H1 (cell line): ENCODE results near the gene GJB4. TPM values are rescaled to one million over a fixed set of nuclear protein-coding genes. Genes with fewer than 3 reads are reported as not detected.

Source experiments
- CTCF ChIA-PET: fragments of 300-600 bp; sonication (Branson Sonifier 250); formaldehyde crosslinking; loops from one replicate; lab custom pipeline; 2021; ENCODE audit not compliant: partially characterized antibody; lab: Charles Lee
- POLR2A ChIA-PET: fragments of 300-600 bp; sonication (Branson Sonifier 250); formaldehyde crosslinking; loops from one replicate; lab custom pipeline; 2021; ENCODE audit warnings: inconsistent platforms; ENCODE audit not compliant: partially characterized antibody; lab: Charles Lee
- DNase-seq, 2 experiments: peaks; one replicate each; pipeline versions ENCODE4 v3.0.0 to v3.0.0-alpha.2; 2010 to 2022; ENCODE audit warnings: low spot score in 2 of 2, low read depth in 1 of 2, mixed read lengths in 1 of 2
- FAIRE-seq: peaks from 2 replicates; lab custom pipeline; 2011; peaks lifted over from hg19 to GRCh38; lab: Jason Lieb, UNC
- H2AFZ ChIP-seq: 2 replicates; pipeline ENCODE4 v1.8.1; 2012; ENCODE audit warnings: low read length, inconsistent platforms
- H2AK5ac ChIP-seq: 2 replicates; pipeline ENCODE4 v1.6.1; 2013; ENCODE audit warnings: low read depth, low read length
- H2BK120ac ChIP-seq: replicated peaks from 2 replicates; pipeline ENCODE3; 2013; ENCODE audit warnings: low read depth, low read length, inconsistent platforms
- H2BK12ac ChIP-seq: 2 replicates; pipeline ENCODE4 v1.6.1; 2013; ENCODE audit warnings: low read depth, low read length
- H2BK15ac ChIP-seq: 2 replicates; pipeline ENCODE4 v1.6.1; 2013; ENCODE audit warnings: low read length
- H2BK20ac ChIP-seq: 2 replicates; pipeline ENCODE4 v1.6.1; 2013; ENCODE audit warnings: low read length
- H2BK5ac ChIP-seq: 2 replicates; pipeline ENCODE4 v1.6.1; 2013; ENCODE audit warnings: low read depth, low read length
- H3K14ac ChIP-seq: 2 replicates; pipeline ENCODE4 v1.6.1; 2013; ENCODE audit warnings: inconsistent platforms; ENCODE audit not compliant: insufficient read length
- H3K18ac ChIP-seq: 2 replicates; pipeline ENCODE4 v1.6.1; 2013; ENCODE audit warnings: low read length; ENCODE audit errors: extremely low read depth
- H3K23ac ChIP-seq: 2 replicates; pipeline ENCODE4 v1.6.1; 2013; ENCODE audit warnings: inconsistent platforms; ENCODE audit not compliant: insufficient read length
- H3K23me2 ChIP-seq: 2 replicates; pipeline ENCODE4 v1.6.1; 2013; ENCODE audit warnings: low read depth, low read length
- H3K27ac ChIP-seq: 2 replicates; pipeline ENCODE4 v1.6.1; 2011; ENCODE audit warnings: low read depth, low read length, inconsistent platforms
- H3K27me3 ChIP-seq, 4 experiments: replicated peaks in 1 of 4; 1 replicate in 1 of 4; 2 replicates in 3 of 4; pipeline versions ENCODE4 v1.6.1 to v1.8.1; 2011 to 2013; ENCODE audit warnings: low read length in 3 of 4, mild to moderate bottlenecking in 3 of 4, inconsistent platforms in 2 of 4, mixed read lengths in 2 of 4, moderate library complexity in 1 of 4; ENCODE audit not compliant: control insufficient read depth in 3 of 4, insufficient read depth in 3 of 4; ENCODE audit errors: extremely low read depth in 1 of 4
- H3K36me3 ChIP-seq, 4 experiments: 2 replicates each; pipeline versions ENCODE4 v1.6.1 to v1.8.1; 2011 to 2013; ENCODE audit warnings: mild to moderate bottlenecking in 4 of 4, low read length in 3 of 4, moderate library complexity in 2 of 4, control low read depth in 1 of 4, inconsistent platforms in 1 of 4; ENCODE audit not compliant: insufficient read depth in 4 of 4, control insufficient read depth in 2 of 4
- H3K4ac ChIP-seq: replicated peaks from 2 replicates; pipeline ENCODE3; 2013; ENCODE audit warnings: low read length, low read depth, mixed read lengths, inconsistent platforms; ENCODE audit not compliant: insufficient read length
- H3K4me1 ChIP-seq, 4 experiments: replicated peaks in 1 of 4; 1 replicate in 1 of 4; 2 replicates in 3 of 4; pipeline versions ENCODE4 v1.6.1 to v1.8.1; 2011 to 2013; ENCODE audit warnings: low read length in 3 of 4, inconsistent platforms in 2 of 4, mixed read lengths in 1 of 4; ENCODE audit not compliant: insufficient read depth in 4 of 4, control insufficient read depth in 3 of 4
- H3K4me2 ChIP-seq, 2 experiments: 2 replicates each; pipeline versions ENCODE4 v1.6.1 to v1.8.1; 2011 to 2013; ENCODE audit warnings: low read depth in 2 of 2, low read length in 2 of 2, control low read depth in 1 of 2, inconsistent platforms in 1 of 2, mild to moderate bottlenecking in 1 of 2; ENCODE audit not compliant: insufficient read depth in 1 of 2
- H3K4me3 ChIP-seq, 4 experiments: fragments of 200-600, 300-600 bp in 1 of 4; sonication (generic), shearing (Covaris generic), sonication (Bioruptor Twin) in 1 of 4; 2 replicates each; pipeline versions ENCODE4 v1.5.1 to v1.8.1; 2011 to 2016; ENCODE audit warnings: low read length in 4 of 4, low read depth in 3 of 4, control low read depth in 2 of 4, inconsistent platforms in 2 of 4, mild to moderate bottlenecking in 2 of 4, mixed read lengths in 1 of 4, moderate library complexity in 1 of 4; ENCODE audit not compliant: insufficient read depth in 2 of 4; ENCODE audit errors: extremely low read depth in 1 of 4
- H3K56ac ChIP-seq: replicated peaks from 2 replicates; pipeline ENCODE3; 2013; ENCODE audit warnings: low read depth, mild to moderate bottlenecking, mixed read lengths, low read length, inconsistent platforms; ENCODE audit not compliant: insufficient read length
- H3K79me1 ChIP-seq: 2 replicates; pipeline ENCODE4 v1.6.1; 2013; ENCODE audit warnings: low read depth, low read length, control low read depth
- H3K79me2 ChIP-seq, 2 experiments: 2 replicates each; pipeline versions ENCODE4 v1.6.1 to v1.8.1; 2012 to 2013; ENCODE audit warnings: low read length in 2 of 2, mild to moderate bottlenecking in 2 of 2, inconsistent platforms in 1 of 2; ENCODE audit not compliant: insufficient read depth in 2 of 2, control insufficient read depth in 1 of 2
- H3K9ac ChIP-seq, 4 experiments: replicated peaks in 1 of 4; 1 replicate in 1 of 4; 2 replicates in 3 of 4; pipeline versions ENCODE4 v1.6.1 to v1.8.1; 2011 to 2013; ENCODE audit warnings: low read depth in 3 of 4, low read length in 3 of 4, control low read depth in 2 of 4, mild to moderate bottlenecking in 2 of 4, moderate library complexity in 2 of 4, inconsistent platforms in 1 of 4; ENCODE audit errors: extremely low read depth in 1 of 4
- H3K9me3 ChIP-seq, 2 experiments: 2 replicates each; pipeline versions ENCODE4 v1.6.1 to v1.8.1; 2012 to 2013; ENCODE audit warnings: mild to moderate bottlenecking in 2 of 2, moderate library complexity in 2 of 2, control low read depth in 1 of 2, inconsistent platforms in 1 of 2, low read depth in 1 of 2, low read length in 1 of 2, mixed read lengths in 1 of 2; ENCODE audit not compliant: insufficient read depth in 2 of 2
- H4K20me1 ChIP-seq, 2 experiments: replicated peaks in 1 of 2; 2 replicates each; pipeline versions ENCODE3 to v1.8.1; 2011 to 2013; ENCODE audit warnings: inconsistent platforms in 2 of 2, low read length in 2 of 2, mild to moderate bottlenecking in 1 of 2; ENCODE audit not compliant: insufficient read depth in 2 of 2, control insufficient read depth in 1 of 2
- H4K5ac ChIP-seq: 2 replicates; pipeline ENCODE4 v1.6.1; 2013; ENCODE audit warnings: low read length, low read depth, mixed read lengths, inconsistent platforms; ENCODE audit not compliant: insufficient read length
- H4K8ac ChIP-seq: 2 replicates; pipeline ENCODE4 v1.8.0; 2013; ENCODE audit warnings: mild to moderate bottlenecking, moderate library complexity, low read length, inconsistent platforms; ENCODE audit not compliant: insufficient read depth; ENCODE audit errors: extremely low read depth
- H4K91ac ChIP-seq: replicated peaks from 2 replicates; pipeline ENCODE3; 2013; ENCODE audit warnings: low read length, mixed read lengths, inconsistent platforms; ENCODE audit not compliant: insufficient read length
- CBX8 ChIP-seq: fragments of 300-800, 300-1000 bp; sonication (generic); IDR thresholded peaks from 2 replicates; pipeline ENCODE4 v1.7.1; 2016; ENCODE audit warnings: low read depth, low read length, borderline replicate concordance
- FOSL1 ChIP-seq: IDR thresholded peaks from 2 replicates; pipeline ENCODE4 v1.6.1; 2011; ENCODE audit warnings: mild to moderate bottlenecking, low read depth, low read length, moderate library complexity; ENCODE audit not compliant: insufficient read depth
- KDM5A ChIP-seq: fragments of 200-600 bp; IDR thresholded peaks from 2 replicates; pipeline ENCODE4 v1.7.1; 2012; ENCODE audit warnings: mild to moderate bottlenecking, low read length, inconsistent platforms, mixed read lengths
- WGBS, 2 experiments: shearing (Covaris generic) in 1 of 2; methylation state at CpG; one replicate each; pipeline versions ENCODE4 v1.1.6 to v1.1.7; 2013 to 2015; ENCODE audit warnings: low lambda C conversion rate in 2 of 2, mixed read lengths in 2 of 2, inconsistent platforms in 1 of 2, low coverage in 1 of 2, missing lambda C conversion rate in 1 of 2; ENCODE audit not compliant: insufficient replicate concordance in 2 of 2, insufficient coverage in 1 of 2, insufficient read length in 1 of 2; ENCODE audit errors: extremely low coverage in 1 of 2, missing lambda C conversion rate in 1 of 2; 5-methylcytosine and 5-hydroxymethylcytosine counted together
- polyA plus RNA-seq, 7 experiments: library from polyadenylated mRNA; depleted of rRNA in 3 of 7; stranded (reverse) in 5 of 7; unstranded in 2 of 7; fragments of >200 nt in 5 of 7; fragments of 200-250 nt in 2 of 7; gene quantifications; 1 replicate in 5 of 7; 2 replicates in 1 of 7; 4 replicates in 1 of 7; pipeline versions ENCODE4 v1.2.1 to v1.2.3, GENCODE V29; 2011 to 2013; ENCODE audit warnings: missing spikeins in 2 of 7, mixed read lengths in 2 of 7
- total RNA-seq: library from RNA; stranded (reverse); fragmentation: NEBNext Ultra II Directional; extraction: Animal tissue kit (Norgen Biotek cat#: 25700); gene quantifications from 2 replicates; pipeline ENCODE4 v1.2.1, GENCODE V29; 2021

The GJB4 gene
- total and polyA plus RNA-seq, 2 of the 8 experiments (the other 6 are each of a cell fraction or from before 2014, with no cell fraction given) = 0.20 to 0.41 TPM

DNA sequence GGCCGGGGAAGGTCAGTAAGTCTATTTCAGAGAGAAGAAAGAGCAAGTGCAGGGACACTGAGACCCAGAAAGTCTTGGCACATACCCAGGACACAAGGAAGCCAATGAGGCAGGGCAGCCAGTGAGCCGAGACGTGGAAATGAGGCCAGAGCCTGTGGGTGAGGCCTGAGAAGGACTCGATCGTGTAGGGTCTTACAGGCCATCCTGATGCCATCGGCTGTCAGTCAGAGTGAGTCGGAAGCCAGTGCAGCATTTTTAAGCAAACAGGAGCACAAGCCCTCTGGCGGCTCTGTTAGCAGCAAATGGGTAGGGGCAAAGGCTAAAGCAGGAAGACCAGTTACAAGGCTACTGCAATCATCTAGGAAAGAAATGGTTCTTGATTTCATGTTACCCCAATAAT, 15.4 kb downstream of the GJB4 start:
- Histone ChIP-seq H3K9ac (no peak overlapping the region), H3K27ac (no peak overlapping the region), H3K36me3 (no peaks in the 10 kb centered on the region), H3K4ac (no peak overlapping the region), H3K4me2 (no peak overlapping the region), H4K5ac (no peak overlapping the region), H3K56ac (no peak overlapping the region), H2BK5ac (no peak overlapping the region), H2AK5ac (no peak overlapping the region), H2BK120ac (no peak overlapping the region), H3K14ac (no peak overlapping the region), H2BK15ac (no peak overlapping the region), H4K20me1 (no peaks in the 10 kb centered on the region), H3K79me2 (no peaks in the 10 kb centered on the region), H3K4me3 (no peak overlapping the region), H4K91ac (no peak overlapping the region), H3K9me3 (no peaks in the 10 kb centered on the region), H3K18ac (no peak overlapping the region), H2BK12ac (no peak overlapping the region), H3K23ac (no peak overlapping the region), H3K4me1 (no peaks in the 10 kb centered on the region), H3K79me1 (no peaks in the 10 kb centered on the region), H2AFZ (no peak overlapping the region), H3K23me2 (peaks cover 8% of the 10 kb centered on the region; the same call in 1 of the 2 replicates), H2BK20ac (no peak overlapping the region), H4K8ac (no peak overlapping the region), H3K27me3 (0 out of 7 replicates have a peak, but pooled peaks cover 0 to 3% (median 0%) of the 10 kb centered on the region in 4 experiments)
- FAIRE-seq (no peak), DNase-seq (no peak)
- whole genome bisulfite sequencing, 2 experiments = 86% methylated on average over 8 of the region's 8 CpGs; no CpG with 5 or more reads in 1 of the 2 experiments
- ChIA-PET CTCF (interaction anchor here (0.9 to 1.8 kb wide), 5 partner anchors 10 to 78 kb away, joined by 3 to 8 read pairs (median 3); partner anchors contain the start of gene GJB4), POLR2A (no interaction called here)
- TF ChIP-seq FOSL1 (no peak), CBX8 (no peak), KDM5A (no peak)
